Measurements from ENCODE around the gene RBM44. TPM values are rescaled to one million over a fixed set of nuclear protein-coding genes. Genes with fewer than 3 reads are reported as not detected.

Gene RBM44
- total RNA-seq, 1 experiment from 2014 or later, result 0.94 TPM

GRCh38 chr2:237854295-237854694 is 55.7 kb downstream of the RBM44 start:
- Histone ChIP-seq H3F3A (ENCODE audit: insufficient read depth, low read depth) (peaks cover 5% of the 10 kb centered on the region; the same call in 1 of the 2 replicates), H3K27me3 (ENCODE audit: insufficient read depth, low read depth) (no peaks in the 10 kb centered on the region), H3K9me2 (ENCODE audit: insufficient read depth) (no peaks in the 10 kb centered on the region), H3K4me1 (replicated peaks; ENCODE audit: insufficient read depth) (peaks cover 8% of the 10 kb centered on the region), H3K79me2 (ENCODE audit: low read depth) (0 out of 2 replicates have a peak, but pooled peaks cover 3% of the 10 kb centered on the region), H3K9me3 (ENCODE audit: insufficient read depth, low read depth) (no peaks in the 10 kb centered on the region; the same call in 1 of the 2 replicates), H3K36me3 (ENCODE audit: low read depth) (no peaks in the 10 kb centered on the region), H3K4me2 (no peak overlapping the region), H4K20me1 (ENCODE audit: insufficient read depth) (no peaks in the 10 kb centered on the region), H3K27ac (no peak overlapping the region), H3K4me3 (no peak overlapping the region), H2AFZ (no peak overlapping the region)
- POLR2A ChIA-PET (ENCODE audit: unreplicated experiment), result no interaction called here
- BruUV-seq (replicated peaks), result no TSS peak
- intact Hi-C loops (cut with micrococcal nuclease; ENCODE audit: unreplicated experiment), result no loop called here
- no peak for DNase-seq
- no peak for TF ChIP-seq CTCF (conservative IDR thresholded peaks at IDR 0.05)
- CTCF ChIA-PET, result interaction anchor here (0.6 kb wide), 1 partner anchor 411 kb away, joined by 5 read pairs; no protein-coding TSS in a partner anchor

DNA sequence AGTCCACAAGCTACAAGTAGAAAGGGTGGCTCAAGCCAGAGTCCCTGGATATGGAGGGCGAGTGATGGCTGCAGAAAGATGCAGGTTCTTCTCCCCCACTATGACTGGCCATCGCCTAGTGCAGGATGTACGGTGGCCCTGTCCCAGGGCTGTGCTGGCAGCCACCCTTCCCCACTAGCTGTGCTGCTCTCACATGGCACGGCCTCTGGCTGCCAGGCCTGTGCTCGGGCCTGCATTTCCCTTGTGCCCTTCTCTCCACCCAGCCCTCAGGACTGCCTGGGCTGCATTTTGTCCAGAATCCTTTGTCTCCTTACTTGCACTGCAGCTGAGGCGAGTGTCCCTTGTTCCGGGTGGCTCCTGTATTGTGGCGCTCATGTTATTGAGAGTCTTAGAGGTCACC is 59.2 kb downstream of the RBM44 start:
- intact Hi-C loops (cut with micrococcal nuclease; ENCODE audit: unreplicated experiment), result loop anchor here (1.0 to 5.0 kb wide), 6 partner anchors 158 to 406 kb away; partner anchors contain the start of genes HES6 and SCLY
- H3K79me2 ChIP-seq (ENCODE audit: low read depth), result peaks cover 33% of the 10 kb centered on the region
- POLR2A ChIA-PET (ENCODE audit: unreplicated experiment), result interaction anchor here (0.6 to 0.7 kb wide), 2 partner anchors 24 to 82 kb away, joined by 3 to 5 read pairs; no protein-coding TSS in a partner anchor

GRCh38 chr2:237858294-237859081 is 59.9 kb downstream of the RBM44 start:
- Histone ChIP-seq H3F3A (ENCODE audit: insufficient read depth, low read depth) (peaks cover 25% of the 10 kb centered on the region), H3K27ac (no peak overlapping the region), H4K20me1 (ENCODE audit: insufficient read depth) (no peaks in the 10 kb centered on the region), H3K4me2 (peak overlapping the region; percentile 83), H3K9me3 (ENCODE audit: insufficient read depth, low read depth) (no peaks in the 10 kb centered on the region), H2AFZ (peak overlapping the region; percentile 76; the same call in 1 of the 2 replicates), H3K79me2 (ENCODE audit: low read depth) (peaks cover 40% of the 10 kb centered on the region), H3K9me2 (ENCODE audit: insufficient read depth) (no peaks in the 10 kb centered on the region), H3K27me3 (ENCODE audit: insufficient read depth, low read depth) (no peaks in the 10 kb centered on the region), H3K4me3 (peak overlapping the region; percentile 64), H3K36me3 (ENCODE audit: low read depth) (no peaks in the 10 kb centered on the region), H3K4me1 (replicated peaks; ENCODE audit: insufficient read depth) (peaks cover 42% of the 10 kb centered on the region)
- DNase-seq, result peak; percentile 78 to 88
- no TSS peak for BruUV-seq (replicated peaks)
- ChIA-PET POLR2A (ENCODE audit: unreplicated experiment) (interaction anchor here (0.5 to 0.7 kb wide), 5 partner anchors 24 to 1933 kb away, joined by 3 to 11 read pairs (median 3); no protein-coding TSS in a partner anchor), CTCF (interaction anchor here (0.5 to 1.6 kb wide), 8 partner anchors 39 to 405 kb away, joined by 3 to 10 read pairs (median 6); no protein-coding TSS in a partner anchor)
- intact Hi-C loops (cut with micrococcal nuclease; ENCODE audit: unreplicated experiment), result loop anchor here (1.0 to 5.0 kb wide), 6 partner anchors 157 to 405 kb away; partner anchors contain the start of genes HES6 and SCLY
- TF ChIP-seq EZH2 (IDR thresholded peaks at IDR 0.05; ENCODE audit: low read depth) (no peak), CTCF (conservative IDR thresholded peaks at IDR 0.05) (peak; percentile 93)

More for the DNA sequence above, 59.2 kb downstream of the RBM44 start:
- Histone ChIP-seq H3K4me1 (replicated peaks; ENCODE audit: insufficient read depth) (peaks cover 36% of the 10 kb centered on the region), H3K36me3 (ENCODE audit: low read depth) (no peaks in the 10 kb centered on the region), H2AFZ (no peak overlapping the region), H4K20me1 (ENCODE audit: insufficient read depth) (no peaks in the 10 kb centered on the region), H3K4me2 (no peak overlapping the region), H3K4me3 (no peak overlapping the region), H3K9me2 (ENCODE audit: insufficient read depth) (no peaks in the 10 kb centered on the region), H3K27me3 (ENCODE audit: insufficient read depth, low read depth) (no peaks in the 10 kb centered on the region), H3K9me3 (ENCODE audit: insufficient read depth, low read depth) (no peaks in the 10 kb centered on the region), H3K27ac (no peak overlapping the region), H3F3A (ENCODE audit: insufficient read depth, low read depth) (peaks cover 25% of the 10 kb centered on the region)
- BruUV-seq (replicated peaks), result no TSS peak
- CTCF ChIA-PET, result interaction anchor here (0.5 to 1.6 kb wide), 7 partner anchors 39 to 406 kb away, joined by 3 to 10 read pairs (median 6); no protein-coding TSS in a partner anchor
- TF ChIP-seq CTCF (conservative IDR thresholded peaks at IDR 0.05) (no peak), EZH2 (IDR thresholded peaks at IDR 0.05; ENCODE audit: low read depth) (no peak)
- no peak for DNase-seq

Data from PC-9 (cell line).